Stimulated activated CD4-positive, alpha-beta T cell treated with anti-CD3 and anti-CD28 coated beads, Interleukin-1b, Interleukin-23, amount 100 ng/mL, for 1 hour (primary cell): ENCODE data around the gene ZC3HAV1.
A peak's percentile ranks its signal among the peaks of the same experiment; 100 is the strongest.
"Not testable (repeated sequence)": the region's sequence is repeated elsewhere in the genome, so short reads cannot be mapped to it uniquely, and the experiment has no call there.

Source experiments
- DNase-seq, 2 donors: peaks; one replicate each; pipeline ENCODE4 v3.0.0-alpha.2; 2020; ENCODE audit warnings: low read depth in 2 of 2

ZC3HAV1 gene

GRCh38 chr7:139112741-139113250, 3.3 kb upstream of the ZC3HAV1 start:
- DNase-seq, result no peak

- DNase-seq, result no peak
Measured at GRCh38 chr7:139112316-139112715, 2.8 kb upstream of the ZC3HAV1 start.

GRCh38 chr7:139111811-139112301, 2.3 kb upstream of the ZC3HAV1 start:
- DNase-seq, result no peak

GRCh38 chr7:139111147-139111546, 1.6 kb upstream of the ZC3HAV1 start:
- no peak for DNase-seq

- DNase-seq, result no peak
Measured at GRCh38 chr7:139109983-139110411, 477 bp upstream of the ZC3HAV1 start.

GRCh38 chr7:139108266-139109187, 993 bp downstream of the ZC3HAV1 start:
- no peak for DNase-seq

GRCh38 chr7:139106959-139107358, 2.6 kb downstream of the ZC3HAV1 start:
- DNase-seq, result no peak

- not testable (repeated sequence) for DNase-seq
Measured at GRCh38 chr7:139106227-139106626, 3.3 kb downstream of the ZC3HAV1 start.

- DNase-seq, result no peak
Measured at GRCh38 chr7:139105484-139105883, 4.0 kb downstream of the ZC3HAV1 start.

- no peak for DNase-seq
Measured at GRCh38 chr7:139104091-139104450, 5.4 kb downstream of the ZC3HAV1 start.

- DNase-seq, result no peak
Measured at GRCh38 chr7:139103057-139103815, 6.3 kb downstream of the ZC3HAV1 start.

GRCh38 chr7:139101637-139102158, 7.8 kb downstream of the ZC3HAV1 start:
- not testable (repeated sequence) for DNase-seq

GRCh38 chr7:139099172-139099947, 10.2 kb downstream of the ZC3HAV1 start:
- DNase-seq, result no peak

- peak in 1 of 2 donors; percentile 49 for DNase-seq
Measured at GRCh38 chr7:139095194-139095659, 14.3 kb downstream of the ZC3HAV1 start.

GRCh38 chr7:139094596-139094995, 14.9 kb downstream of the ZC3HAV1 start:
- no peak for DNase-seq

GRCh38 chr7:139094030-139094429, 15.5 kb downstream of the ZC3HAV1 start:
- no peak for DNase-seq

GRCh38 chr7:139093512-139093911, 16.0 kb downstream of the ZC3HAV1 start:
- not testable (repeated sequence) for DNase-seq

- DNase-seq, result no peak
Measured at GRCh38 chr7:139092090-139092796, 17.3 kb downstream of the ZC3HAV1 start.

- DNase-seq, result no peak
Measured at GRCh38 chr7:139091677-139091996, 17.9 kb downstream of the ZC3HAV1 start.

GRCh38 chr7:139089118-139089517, 20.4 kb downstream of the ZC3HAV1 start:
- no peak for DNase-seq

GRCh38 chr7:139088268-139088667, 21.3 kb downstream of the ZC3HAV1 start:
- DNase-seq, result no peak
